Vagina (tissue), 2 donors: Measurements from ENCODE around the gene SPG11. TPM values are rescaled to one million over a fixed set of nuclear protein-coding genes. Genes with fewer than 3 reads are reported as not detected.

Experiments
- DNase-seq, 2 donors: peaks; one replicate each; pipeline ENCODE4 v3.0.0-alpha.2; 2017; ENCODE audit errors: extremely low spot score in 2 of 2
- H3K27ac ChIP-seq: fragments of 200-600 bp; sonication (generic); one replicate; pipeline ENCODE4 v1.5.1; 2019
- H3K27me3 ChIP-seq: fragments of 200-600 bp; sonication (generic); one replicate; pipeline ENCODE4 v1.5.1; 2019
- H3K36me3 ChIP-seq, 2 donors: fragments of 200-600 bp; sonication (generic); one replicate each; pipeline ENCODE4 v1.5.1; 2017 to 2019
- H3K4me1 ChIP-seq: fragments of 200-600 bp; sonication (generic); one replicate; pipeline ENCODE4 v1.5.1; 2019
- H3K4me3 ChIP-seq, 2 donors: fragments of 200-600 bp; sonication (generic); 1 replicate in 1 of 2; 2 replicates in 1 of 2; pipeline ENCODE4 v1.5.1; 2016 to 2019
- H3K9me3 ChIP-seq: fragments of 200-600 bp; sonication (generic); one replicate; pipeline ENCODE4 v1.5.1; 2019
- POLR2A ChIP-seq, 2 donors: fragments of 450-650 bp; IDR thresholded peaks; one replicate each; pipeline ENCODE4 v1.6.1; 2017; ENCODE audit warnings: antibody characterized with exemption in 2 of 2, mild to moderate bottlenecking in 2 of 2, moderate library complexity in 2 of 2
- POLR2AphosphoS5 ChIP-seq, 2 donors: sonication (generic); formaldehyde crosslinking; IDR thresholded peaks; one replicate each; pipeline ENCODE4 v1.9.0; 2017; ENCODE audit warnings: antibody characterized with exemption in 2 of 2, mild to moderate bottlenecking in 2 of 2, low read depth in 1 of 2; ENCODE audit not compliant: insufficient read depth in 1 of 2
- intact Hi-C: fragments of 100-400 bp; cut with DNase I; formaldehyde crosslinking; loops from one replicate; pipeline ENCODE4 v1.15.1; 2023
- total RNA-seq: library from RNA; depleted of rRNA; stranded (reverse); fragments of >200 nt; gene quantifications from one replicate; pipeline ENCODE4 v1.2.3, GENCODE V29; 2016
- TF ChIP-seq, protein P1 (sequence below), 3 experiments: fragments of 450-650 bp in 2 of 3; fragments of 200-600 bp in 1 of 3; sonication (generic) in 1 of 3; IDR thresholded peaks; one replicate each; pipeline ENCODE4 v1.5.1; 2017 to 2019; ENCODE audit warnings: antibody characterized with exemption in 3 of 3, mild to moderate bottlenecking in 2 of 3, moderate library complexity in 2 of 3

SPG11 gene
- total RNA-seq, 1 donor from 2014 or later: 98.2 TPM

- TF ChIP-seq, protein P1, sequence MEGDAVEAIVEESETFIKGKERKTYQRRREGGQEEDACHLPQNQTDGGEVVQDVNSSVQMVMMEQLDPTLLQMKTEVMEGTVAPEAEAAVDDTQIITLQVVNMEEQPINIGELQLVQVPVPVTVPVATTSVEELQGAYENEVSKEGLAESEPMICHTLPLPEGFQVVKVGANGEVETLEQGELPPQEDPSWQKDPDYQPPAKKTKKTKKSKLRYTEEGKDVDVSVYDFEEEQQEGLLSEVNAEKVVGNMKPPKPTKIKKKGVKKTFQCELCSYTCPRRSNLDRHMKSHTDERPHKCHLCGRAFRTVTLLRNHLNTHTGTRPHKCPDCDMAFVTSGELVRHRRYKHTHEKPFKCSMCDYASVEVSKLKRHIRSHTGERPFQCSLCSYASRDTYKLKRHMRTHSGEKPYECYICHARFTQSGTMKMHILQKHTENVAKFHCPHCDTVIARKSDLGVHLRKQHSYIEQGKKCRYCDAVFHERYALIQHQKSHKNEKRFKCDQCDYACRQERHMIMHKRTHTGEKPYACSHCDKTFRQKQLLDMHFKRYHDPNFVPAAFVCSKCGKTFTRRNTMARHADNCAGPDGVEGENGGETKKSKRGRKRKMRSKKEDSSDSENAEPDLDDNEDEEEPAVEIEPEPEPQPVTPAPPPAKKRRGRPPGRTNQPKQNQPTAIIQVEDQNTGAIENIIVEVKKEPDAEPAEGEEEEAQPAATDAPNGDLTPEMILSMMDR (IDR thresholded peaks at IDR 0.05): no peak
- no peak for TF ChIP-seq POLR2AphosphoS5 (IDR thresholded peaks at IDR 0.05; ENCODE audit: insufficient read depth in 1 of 2, low read depth in 1 of 2)
- TF ChIP-seq POLR2A (IDR thresholded peaks at IDR 0.05): no peak
- no peak for DNase-seq
- Histone ChIP-seq H3K36me3 (no peaks in the 10 kb centered on the region), H3K27me3 (no peaks in the 10 kb centered on the region), H3K9me3 (no peaks in the 10 kb centered on the region), H3K27ac (no peak overlapping the region), H3K4me1 (peaks cover 84% of the 10 kb centered on the region), H3K4me3 (no peak overlapping the region)
- intact Hi-C loops: no loop called here
Measured at GRCh38 chr15:44542596-44542995, 120.9 kb downstream of the SPG11 start.

GRCh38 chr15:44541282-44541958 is 122.0 kb downstream of the SPG11 start:
- intact Hi-C loops: no loop called here
- Histone ChIP-seq H3K9me3 (no peaks in the 10 kb centered on the region), H3K4me3 (no peak overlapping the region), H3K4me1 (peaks cover 76% of the 10 kb centered on the region), H3K36me3 (no peaks in the 10 kb centered on the region), H3K27ac (no peak overlapping the region), H3K27me3 (no peaks in the 10 kb centered on the region)
- DNase-seq: no peak
- TF ChIP-seq POLR2AphosphoS5 (IDR thresholded peaks at IDR 0.05; ENCODE audit: insufficient read depth in 1 of 2, low read depth in 1 of 2) (no peak), POLR2A (IDR thresholded peaks at IDR 0.05) (no peak)
- TF ChIP-seq, protein P1 (IDR thresholded peaks at IDR 0.05): no peak

GRCh38 chr15:44537735-44538240 is 125.7 kb downstream of the SPG11 start:
- Histone ChIP-seq H3K4me3 (peak overlapping the region; percentile 64 to 91), H3K9me3 (no peaks in the 10 kb centered on the region), H3K27ac (peak overlapping the region; percentile 97), H3K4me1 (peaks cover 57% of the 10 kb centered on the region), H3K27me3 (no peaks in the 10 kb centered on the region), H3K36me3 (no peaks in the 10 kb centered on the region)
- DNase-seq: no peak
- intact Hi-C loops: no loop called here
- TF ChIP-seq, protein P1 (IDR thresholded peaks at IDR 0.05): no peak
- TF ChIP-seq POLR2A (IDR thresholded peaks at IDR 0.05) (no peak), POLR2AphosphoS5 (IDR thresholded peaks at IDR 0.05; ENCODE audit: insufficient read depth in 1 of 2, low read depth in 1 of 2) (no peak)

GRCh38 chr15:44536962-44537734 is 126.3 kb downstream of the SPG11 start, which contains the start of gene EIF3J:
EIF3J (plus strand) TSS chr15:44537147; CDS start chr15:44537195, 48 bp downstream.
- TF ChIP-seq POLR2AphosphoS5 (IDR thresholded peaks at IDR 0.05; ENCODE audit: insufficient read depth in 1 of 2, low read depth in 1 of 2) (peak in 1 of 2 donors; percentile 79), POLR2A (IDR thresholded peaks at IDR 0.05) (peak in 1 of 2 donors; percentile 75)
- TF ChIP-seq, protein P1 (IDR thresholded peaks at IDR 0.05): no peak
- Histone ChIP-seq H3K36me3 (no peaks in the 10 kb centered on the region), H3K27me3 (no peaks in the 10 kb centered on the region), H3K4me1 (peaks cover 50% of the 10 kb centered on the region), H3K9me3 (no peaks in the 10 kb centered on the region), H3K4me3 (peak within 1 kb of the TSS; percentile 64 to 91), H3K27ac (peak within 1 kb of the TSS; percentile 97)
- peak in 1 of 2 donors; percentile 90 for DNase-seq
- intact Hi-C loops: no loop called here
